VCaP (cell line): ENCODE results near the gene SDK1.
"Not testable (repeated sequence)": the region's sequence is repeated elsewhere in the genome, so short reads cannot be mapped to it uniquely, and the experiment has no call there.

ENCODE experiments used
- H3K27ac ChIP-seq: fragments of 450-650 bp; 2 replicates; pipeline ENCODE4 v1.5.1; 2017
- TF ChIP-seq, protein P1 (sequence below): fragments of 450-650 bp; conservative IDR thresholded peaks from 2 replicates; pipeline ENCODE4 v1.5.1; 2017; ENCODE audit warnings: mild to moderate bottlenecking, moderate library complexity

Gene SDK1

DNA sequence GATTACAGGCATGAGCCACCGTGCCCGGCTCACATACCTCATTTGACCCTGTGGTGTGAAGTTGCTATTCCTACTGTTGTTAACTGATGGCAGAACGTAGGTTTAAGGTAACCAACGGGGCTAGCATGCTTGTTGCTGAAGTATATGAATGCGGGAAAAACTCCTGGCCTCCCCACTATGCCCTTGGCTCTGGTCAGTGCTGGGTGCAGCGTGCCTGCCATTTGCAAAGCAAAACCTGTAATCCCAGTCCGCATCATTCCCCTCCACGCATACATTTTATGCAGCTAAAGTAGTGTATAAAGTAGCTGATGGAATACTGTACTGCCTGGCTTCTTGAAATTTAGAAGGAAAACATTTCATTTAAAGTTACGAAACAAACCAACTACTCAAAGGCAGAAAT lies 273.3 kb downstream of the SDK1 start:
- TF ChIP-seq, protein P1, sequence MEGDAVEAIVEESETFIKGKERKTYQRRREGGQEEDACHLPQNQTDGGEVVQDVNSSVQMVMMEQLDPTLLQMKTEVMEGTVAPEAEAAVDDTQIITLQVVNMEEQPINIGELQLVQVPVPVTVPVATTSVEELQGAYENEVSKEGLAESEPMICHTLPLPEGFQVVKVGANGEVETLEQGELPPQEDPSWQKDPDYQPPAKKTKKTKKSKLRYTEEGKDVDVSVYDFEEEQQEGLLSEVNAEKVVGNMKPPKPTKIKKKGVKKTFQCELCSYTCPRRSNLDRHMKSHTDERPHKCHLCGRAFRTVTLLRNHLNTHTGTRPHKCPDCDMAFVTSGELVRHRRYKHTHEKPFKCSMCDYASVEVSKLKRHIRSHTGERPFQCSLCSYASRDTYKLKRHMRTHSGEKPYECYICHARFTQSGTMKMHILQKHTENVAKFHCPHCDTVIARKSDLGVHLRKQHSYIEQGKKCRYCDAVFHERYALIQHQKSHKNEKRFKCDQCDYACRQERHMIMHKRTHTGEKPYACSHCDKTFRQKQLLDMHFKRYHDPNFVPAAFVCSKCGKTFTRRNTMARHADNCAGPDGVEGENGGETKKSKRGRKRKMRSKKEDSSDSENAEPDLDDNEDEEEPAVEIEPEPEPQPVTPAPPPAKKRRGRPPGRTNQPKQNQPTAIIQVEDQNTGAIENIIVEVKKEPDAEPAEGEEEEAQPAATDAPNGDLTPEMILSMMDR = no peak
- no peak overlapping the region for H3K27ac ChIP-seq

DNA sequence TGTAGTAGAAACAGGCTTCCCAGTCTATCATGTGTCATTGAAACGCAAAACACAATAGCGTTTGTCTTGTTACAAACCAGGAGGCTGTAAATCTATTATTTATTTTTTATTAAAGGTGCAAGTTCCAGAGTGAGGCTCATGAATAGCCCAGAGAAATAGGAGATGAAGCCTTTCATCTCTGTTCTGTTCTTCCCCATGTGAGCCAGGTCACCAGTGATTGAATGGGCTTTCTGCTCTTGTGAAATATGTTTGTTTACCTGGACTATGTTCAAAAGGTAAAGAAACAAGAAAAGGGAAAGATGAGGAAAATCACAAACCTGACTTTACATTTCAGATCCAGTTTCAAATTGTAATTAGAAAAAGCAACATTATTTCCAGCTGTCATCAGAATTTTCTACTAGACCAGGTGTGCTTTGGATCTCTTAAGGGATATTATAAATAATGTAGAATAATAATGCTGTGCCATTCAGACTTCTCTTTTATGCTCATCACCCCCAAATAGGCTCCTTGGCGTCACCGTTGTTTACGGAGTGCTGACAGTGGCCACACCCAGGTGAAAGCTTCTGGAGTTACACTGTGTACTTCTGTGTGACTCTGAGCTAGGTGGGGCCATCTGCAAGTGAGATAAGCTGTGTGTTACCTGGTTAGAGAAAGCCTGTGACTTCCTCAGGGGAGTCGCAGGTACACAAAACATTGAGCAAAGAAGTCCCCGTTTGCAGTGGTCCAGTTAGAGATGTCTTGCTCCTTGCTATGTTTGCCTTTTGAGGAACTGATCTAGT lies 274.9 kb downstream of the SDK1 start:
- TF ChIP-seq, protein P1 = no peak
- H3K27ac ChIP-seq = no peak overlapping the region

- TF ChIP-seq, protein P1 = no peak
- no peak overlapping the region for H3K27ac ChIP-seq
These were observed 277.3 kb downstream of the SDK1 start for GRCh38 chr7:3578399-3578798.

DNA sequence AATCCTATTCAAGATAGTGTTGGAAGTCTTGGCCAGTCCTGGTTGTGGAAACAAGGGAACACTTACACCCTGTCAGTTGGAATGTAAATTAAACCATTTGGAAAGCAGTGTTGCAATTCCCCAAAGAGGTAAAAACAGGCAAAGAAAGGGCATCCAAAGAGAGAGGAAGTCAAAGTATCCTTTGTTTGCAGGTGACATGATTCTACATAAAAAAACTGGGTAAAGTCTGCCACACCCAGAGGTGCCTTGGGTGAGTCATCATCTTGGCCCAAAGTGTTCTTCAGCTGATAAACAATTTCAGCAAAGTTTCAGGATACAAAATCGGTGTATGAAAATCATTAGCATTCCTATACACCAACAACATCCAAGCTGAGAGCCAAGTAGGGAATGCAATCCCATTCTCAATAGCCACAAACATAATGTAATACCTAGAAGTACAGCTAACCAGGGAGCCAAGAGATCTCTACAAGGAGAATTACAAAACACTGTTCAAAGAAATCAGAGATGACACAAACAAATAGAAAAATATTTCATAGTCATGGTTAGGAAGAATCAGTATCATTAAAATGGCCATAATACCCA lies 278.7 kb downstream of the SDK1 start:
- TF ChIP-seq, protein P1 = no peak
- H3K27ac ChIP-seq = no peak overlapping the region

GRCh38 chr7:3582145-3582544 lies 281.1 kb downstream of the SDK1 start:
- not testable (repeated sequence) for H3K27ac ChIP-seq

DNA sequence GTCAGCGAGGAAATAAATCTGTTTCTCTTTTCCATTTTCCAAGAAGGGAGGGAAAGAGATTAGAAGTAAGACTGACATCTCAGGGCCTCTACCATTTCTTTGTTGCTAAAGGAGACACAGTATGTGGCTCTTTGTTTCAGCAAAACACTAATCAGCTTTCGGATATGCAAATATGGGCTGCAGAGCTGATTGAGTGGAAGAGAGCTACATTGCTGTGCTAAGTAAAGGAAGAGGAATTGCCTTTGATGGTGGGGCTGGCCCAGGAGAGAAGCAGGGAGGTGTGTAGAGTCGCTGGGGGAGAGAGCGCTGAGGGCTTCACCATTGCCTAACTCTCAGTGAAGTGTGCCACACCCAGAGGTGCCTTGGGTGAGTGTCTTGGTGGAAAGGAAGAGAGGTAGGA lies 284.8 kb downstream of the SDK1 start:
- TF ChIP-seq, protein P1 = no peak
- no peak overlapping the region for H3K27ac ChIP-seq

DNA sequence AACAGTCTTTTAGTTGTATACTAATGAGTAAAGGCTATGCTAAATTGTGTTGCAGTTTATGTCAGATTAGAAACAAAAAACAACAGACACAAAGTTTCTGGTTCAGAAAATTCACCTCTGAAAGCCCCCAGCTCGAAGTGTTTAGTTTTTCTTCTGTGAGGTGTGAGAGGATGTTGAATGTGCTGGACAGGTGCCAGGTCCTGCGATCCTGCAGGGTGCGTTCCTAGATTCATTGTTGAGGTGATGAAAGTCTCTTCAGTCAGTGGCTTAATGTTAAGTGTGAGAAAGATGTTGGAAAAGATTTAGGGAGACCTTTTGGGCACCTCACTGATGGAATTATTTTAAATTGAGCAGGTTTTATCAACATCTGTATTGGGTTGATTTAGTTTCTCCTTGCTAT lies 287.3 kb downstream of the SDK1 start:
- TF ChIP-seq, protein P1 = no peak
- H3K27ac ChIP-seq = no peak overlapping the region

- no peak overlapping the region for H3K27ac ChIP-seq
- TF ChIP-seq, protein P1 = no peak
These were observed 288.7 kb downstream of the SDK1 start for GRCh38 chr7:3589752-3590151.
